ENCODE data around the gene C2orf49. TPM values are rescaled to one million over a fixed set of nuclear protein-coding genes. Genes with fewer than 3 reads are reported as not detected.

The C2orf49 gene
- total RNA-seq, 1 donor from 2014 or later, result 15.3 TPM

DNA sequence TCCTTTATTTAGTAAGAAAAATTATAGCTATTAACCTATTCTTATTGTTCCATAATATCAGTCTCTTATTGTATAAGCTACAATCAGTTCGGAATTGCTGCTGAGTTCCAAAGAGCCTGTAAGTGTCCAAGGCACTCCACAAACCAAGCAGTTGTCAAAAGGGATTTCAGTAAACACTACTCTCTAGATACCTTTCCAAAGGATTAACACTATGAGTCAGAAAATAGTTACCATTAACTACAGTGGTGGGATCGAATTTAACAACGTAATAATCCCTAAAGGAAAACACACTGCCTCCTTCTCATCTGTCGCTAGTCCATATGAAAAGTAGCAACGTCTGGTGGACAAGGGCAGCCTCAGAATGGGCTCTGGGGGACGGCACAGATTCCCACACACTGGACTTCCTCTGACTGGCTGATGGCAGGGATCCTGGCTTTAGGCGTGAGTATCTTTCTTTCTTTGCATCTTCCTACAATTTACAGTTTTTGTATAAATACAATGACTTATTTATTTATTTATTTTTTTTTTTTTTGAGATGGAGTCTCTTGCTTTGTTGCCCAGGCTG is 16.6 kb upstream of the C2orf49 start:
- Mint-ChIP-seq H3K27me3 (ENCODE audit: low read depth) (no peaks in the 10 kb centered on the region), H3K36me3 (ENCODE audit: low read depth) (no peaks in the 10 kb centered on the region), H3K9me3 (ENCODE audit: low read depth) (no peaks in the 10 kb centered on the region), H3K4me1 (ENCODE audit: low read depth) (peaks cover 50% of the 10 kb centered on the region), H3K27ac (ENCODE audit: unreplicated experiment) (no peak overlapping the region), H3K4me3 (ENCODE audit: unreplicated experiment) (no peak overlapping the region)
- DNase-seq (ENCODE audit: low spot score), result no peak
- TF ChIP-seq, protein P1, sequence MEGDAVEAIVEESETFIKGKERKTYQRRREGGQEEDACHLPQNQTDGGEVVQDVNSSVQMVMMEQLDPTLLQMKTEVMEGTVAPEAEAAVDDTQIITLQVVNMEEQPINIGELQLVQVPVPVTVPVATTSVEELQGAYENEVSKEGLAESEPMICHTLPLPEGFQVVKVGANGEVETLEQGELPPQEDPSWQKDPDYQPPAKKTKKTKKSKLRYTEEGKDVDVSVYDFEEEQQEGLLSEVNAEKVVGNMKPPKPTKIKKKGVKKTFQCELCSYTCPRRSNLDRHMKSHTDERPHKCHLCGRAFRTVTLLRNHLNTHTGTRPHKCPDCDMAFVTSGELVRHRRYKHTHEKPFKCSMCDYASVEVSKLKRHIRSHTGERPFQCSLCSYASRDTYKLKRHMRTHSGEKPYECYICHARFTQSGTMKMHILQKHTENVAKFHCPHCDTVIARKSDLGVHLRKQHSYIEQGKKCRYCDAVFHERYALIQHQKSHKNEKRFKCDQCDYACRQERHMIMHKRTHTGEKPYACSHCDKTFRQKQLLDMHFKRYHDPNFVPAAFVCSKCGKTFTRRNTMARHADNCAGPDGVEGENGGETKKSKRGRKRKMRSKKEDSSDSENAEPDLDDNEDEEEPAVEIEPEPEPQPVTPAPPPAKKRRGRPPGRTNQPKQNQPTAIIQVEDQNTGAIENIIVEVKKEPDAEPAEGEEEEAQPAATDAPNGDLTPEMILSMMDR (IDR thresholded peaks at IDR 0.05), result no peak

GRCh38 chr2:105321875-105322646 is 15.3 kb upstream of the C2orf49 start:
- Mint-ChIP-seq H3K27me3 (ENCODE audit: low read depth) (no peaks in the 10 kb centered on the region), H3K9me3 (ENCODE audit: low read depth) (no peaks in the 10 kb centered on the region), H3K4me3 (ENCODE audit: unreplicated experiment) (no peak overlapping the region), H3K27ac (ENCODE audit: unreplicated experiment) (peak overlapping the region; percentile 57), H3K36me3 (ENCODE audit: low read depth) (no peaks in the 10 kb centered on the region), H3K4me1 (ENCODE audit: low read depth) (peaks cover 55% of the 10 kb centered on the region)
- DNase-seq (ENCODE audit: low spot score), result no peak
- TF ChIP-seq, protein P1 (IDR thresholded peaks at IDR 0.05), result no peak

- Mint-ChIP-seq H3K36me3 (ENCODE audit: low read depth) (no peaks in the 10 kb centered on the region), H3K4me3 (ENCODE audit: unreplicated experiment) (no peak overlapping the region), H3K27me3 (ENCODE audit: low read depth) (no peaks in the 10 kb centered on the region), H3K4me1 (ENCODE audit: low read depth) (peaks cover 59% of the 10 kb centered on the region), H3K27ac (ENCODE audit: unreplicated experiment) (no peak overlapping the region), H3K9me3 (ENCODE audit: low read depth) (no peaks in the 10 kb centered on the region)
- DNase-seq (ENCODE audit: low spot score), result no peak
- TF ChIP-seq, protein P1 (IDR thresholded peaks at IDR 0.05), result no peak
Observed at GRCh38 chr2:105323111-105323510, 14.2 kb upstream of the C2orf49 start.

- H3K4me3 Mint-ChIP-seq (ENCODE audit: unreplicated experiment), result no peak overlapping the region
- H3K27ac Mint-ChIP-seq (ENCODE audit: unreplicated experiment), result peak overlapping the region; percentile 98
- H3K36me3 Mint-ChIP-seq (ENCODE audit: low read depth), result no peaks in the 10 kb centered on the region
- TF ChIP-seq, protein P1 (IDR thresholded peaks at IDR 0.05), result no peak
- no peaks in the 10 kb centered on the region for H3K9me3 Mint-ChIP-seq (ENCODE audit: low read depth)
- H3K4me1 Mint-ChIP-seq (ENCODE audit: low read depth), result peaks cover 69% of the 10 kb centered on the region
- DNase-seq (ENCODE audit: low spot score), result no peak
- no peaks in the 10 kb centered on the region for H3K27me3 Mint-ChIP-seq (ENCODE audit: low read depth)
Observed at GRCh38 chr2:105324101-105324500, 13.2 kb upstream of the C2orf49 start.

DNA sequence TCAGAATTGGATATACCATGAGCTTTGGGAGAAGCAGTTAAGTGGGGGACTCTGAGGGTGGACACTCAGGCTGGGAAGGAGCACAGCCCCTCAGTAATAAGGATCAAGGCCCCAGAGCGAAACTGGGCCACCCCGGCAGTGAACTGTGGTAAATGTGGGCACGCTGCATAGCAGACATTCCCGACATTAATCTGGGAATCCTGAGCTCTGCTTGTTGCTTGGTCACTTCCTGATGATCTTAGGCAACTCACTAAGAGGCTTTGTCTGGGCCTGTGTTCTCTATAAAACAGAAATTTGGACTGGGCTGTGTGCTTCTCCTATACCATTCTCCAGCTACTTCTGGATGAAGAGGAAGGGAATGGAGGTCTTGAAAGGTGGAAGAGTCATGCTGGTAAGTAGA is 12.6 kb upstream of the C2orf49 start:
- peak overlapping the region; percentile 56 for H3K4me3 Mint-ChIP-seq (ENCODE audit: unreplicated experiment)
- H3K4me1 Mint-ChIP-seq (ENCODE audit: low read depth), result peaks cover 70% of the 10 kb centered on the region
- H3K9me3 Mint-ChIP-seq (ENCODE audit: low read depth), result no peaks in the 10 kb centered on the region
- H3K27me3 Mint-ChIP-seq (ENCODE audit: low read depth), result no peaks in the 10 kb centered on the region
- H3K27ac Mint-ChIP-seq (ENCODE audit: unreplicated experiment), result peak overlapping the region; percentile 98
- TF ChIP-seq, protein P1 (IDR thresholded peaks at IDR 0.05), result no peak
- DNase-seq (ENCODE audit: low spot score), result no peak
- no peaks in the 10 kb centered on the region for H3K36me3 Mint-ChIP-seq (ENCODE audit: low read depth)
